Ectodermal cell (in vitro differentiated cells): ENCODE results near the gene CSH1.
"Not testable (repeated sequence)": the region's sequence is repeated elsewhere in the genome, so short reads cannot be mapped to it uniquely, and the experiment has no call there.

Experiments
- H3K27ac ChIP-seq: 2 replicates; pipeline ENCODE4 v1.7.0; 2013; ENCODE audit warnings: mild to moderate bottlenecking, low read depth, low read length; ENCODE audit not compliant: insufficient read depth, poor library complexity, severe bottlenecking
- H3K27me3 ChIP-seq: 2 replicates; pipeline ENCODE4 v1.7.0; 2013; ENCODE audit warnings: mild to moderate bottlenecking, low read length; ENCODE audit not compliant: insufficient read depth, control insufficient read depth, poor library complexity, severe bottlenecking
- H3K36me3 ChIP-seq: one replicate; pipeline ENCODE4 v1.7.0; 2013; ENCODE audit warnings: low read length; ENCODE audit not compliant: control insufficient read depth, insufficient read depth
- H3K4me1 ChIP-seq: one replicate; pipeline ENCODE4 v1.7.0; 2013; ENCODE audit warnings: low read length; ENCODE audit not compliant: control insufficient read depth, insufficient read depth
- H3K4me3 ChIP-seq: 2 replicates; pipeline ENCODE4 v1.7.0; 2013; ENCODE audit warnings: low read depth, low read length, control low read depth; ENCODE audit not compliant: insufficient read depth
- H3K9me3 ChIP-seq: 2 replicates; pipeline ENCODE4 v1.7.0; 2013; ENCODE audit warnings: mild to moderate bottlenecking, low read length, moderate library complexity; ENCODE audit not compliant: control insufficient read depth
- WGBS, 2 experiments: methylation state at CpG; one replicate each; pipeline ENCODE4 v1.1.7; 2013; ENCODE audit warnings: missing lambda C conversion rate in 2 of 2; 5-methylcytosine and 5-hydroxymethylcytosine counted together

Gene CSH1

DNA sequence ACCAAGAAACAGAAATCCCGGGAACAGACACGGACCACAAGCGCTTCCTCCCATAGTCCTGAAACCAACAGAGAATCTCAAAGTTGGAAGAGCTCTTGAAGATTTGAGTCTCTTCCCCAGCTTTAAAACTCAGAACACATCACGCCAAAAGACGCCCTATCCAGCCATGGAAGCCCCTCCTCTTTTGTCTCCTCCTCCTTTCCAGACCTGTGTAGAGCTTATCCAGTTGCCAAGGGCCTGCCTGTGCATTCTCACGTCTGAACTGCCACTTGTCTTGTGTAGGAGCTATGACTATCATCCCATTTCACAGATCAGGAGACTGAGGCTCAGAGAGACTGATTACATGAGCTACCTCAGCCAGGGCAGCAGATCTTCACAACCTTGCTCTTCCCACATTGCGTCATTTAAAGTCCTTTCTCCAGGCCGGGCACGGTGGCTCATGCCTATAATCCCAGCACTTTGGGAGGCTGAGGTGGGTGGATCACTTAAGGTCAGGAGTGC, 13.7 kb downstream of the CSH1 start:
- not testable (repeated sequence) for H3K4me1 ChIP-seq, H3K4me3 ChIP-seq, H3K36me3 ChIP-seq, H3K9me3 ChIP-seq, H3K27me3 ChIP-seq, H3K27ac ChIP-seq
- 88 to 90% methylated on average over 9 of the region's 9 CpGs for WGBS, 2 experiments

DNA sequence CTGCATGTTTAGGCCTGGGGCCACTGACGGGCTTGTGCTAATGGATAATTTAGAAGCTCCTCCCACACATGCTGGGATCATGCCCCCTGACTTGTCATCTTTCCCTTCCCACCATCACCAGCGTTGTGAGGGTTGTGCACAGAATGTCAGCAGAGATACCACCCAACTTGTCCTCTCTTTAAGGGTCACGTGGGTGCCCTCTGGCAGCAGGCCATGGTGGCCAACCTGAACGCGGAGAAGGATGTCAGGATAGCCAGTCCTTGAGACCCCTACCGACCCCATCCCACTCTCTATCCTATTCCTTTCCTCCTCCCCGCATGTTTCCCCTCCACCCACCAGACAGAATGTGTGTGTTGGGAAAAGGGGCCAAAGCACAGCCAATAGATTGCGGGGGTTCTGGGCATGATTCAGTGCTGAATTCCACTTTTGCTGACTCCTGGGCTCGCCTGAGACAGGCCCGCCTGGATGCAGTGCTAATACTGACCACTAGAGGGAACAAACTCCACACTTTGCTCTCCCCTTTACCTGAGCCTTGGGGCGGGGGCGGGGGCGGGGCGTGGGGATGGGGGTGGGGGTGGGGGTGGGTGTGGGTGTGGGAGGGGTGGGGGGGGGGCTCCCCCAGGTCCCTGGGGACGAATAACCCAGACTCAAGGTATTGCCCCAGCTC, 14.3 kb downstream of the CSH1 start, which contains the start of gene GH2:
GH2 (minus strand) TSS at position 10 of the 667 bp plus-strand sequence. CDS start 143 bp downstream, outside the sequence.
- H3K36me3 ChIP-seq = no peaks in the 10 kb centered on the region
- no peaks in the 10 kb centered on the region for H3K4me1 ChIP-seq
- no peak within 1 kb of the TSS for H3K27ac ChIP-seq
- 65 to 66% methylated on average over 10 to 11 of the region's 15 CpGs for WGBS, 2 experiments
- H3K4me3 ChIP-seq = no peak within 1 kb of the TSS
- H3K27me3 ChIP-seq = no peaks in the 10 kb centered on the region
- no peaks in the 10 kb centered on the region for H3K9me3 ChIP-seq

DNA sequence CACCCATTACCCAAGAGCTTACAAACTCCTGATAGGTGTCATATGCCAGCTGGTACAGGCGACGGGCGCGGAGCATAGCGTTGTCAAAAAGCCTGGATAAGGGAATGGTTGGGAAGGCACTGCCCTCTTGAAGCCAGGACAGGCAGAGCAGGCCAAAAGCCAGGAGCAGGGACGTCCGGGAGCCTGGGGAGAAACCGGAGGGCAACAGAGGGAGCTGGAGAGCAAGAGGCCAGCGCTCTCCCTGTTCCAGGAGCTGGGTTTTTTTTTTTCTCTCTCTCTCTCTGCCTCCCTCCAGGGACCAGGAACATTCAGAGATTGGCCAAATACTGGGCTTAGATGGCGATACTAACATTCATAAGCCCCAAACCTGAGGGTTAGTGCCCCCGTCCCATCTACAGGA, 15.0 kb downstream of the CSH1 start:
- H3K27me3 ChIP-seq, H3K36me3 ChIP-seq, H3K27ac ChIP-seq, H3K4me1 ChIP-seq, H3K4me3 ChIP-seq, H3K9me3 ChIP-seq: not testable (repeated sequence)
- WGBS, 2 experiments = 49 to 50% methylated on average over 11 of the region's 11 CpGs

DNA sequence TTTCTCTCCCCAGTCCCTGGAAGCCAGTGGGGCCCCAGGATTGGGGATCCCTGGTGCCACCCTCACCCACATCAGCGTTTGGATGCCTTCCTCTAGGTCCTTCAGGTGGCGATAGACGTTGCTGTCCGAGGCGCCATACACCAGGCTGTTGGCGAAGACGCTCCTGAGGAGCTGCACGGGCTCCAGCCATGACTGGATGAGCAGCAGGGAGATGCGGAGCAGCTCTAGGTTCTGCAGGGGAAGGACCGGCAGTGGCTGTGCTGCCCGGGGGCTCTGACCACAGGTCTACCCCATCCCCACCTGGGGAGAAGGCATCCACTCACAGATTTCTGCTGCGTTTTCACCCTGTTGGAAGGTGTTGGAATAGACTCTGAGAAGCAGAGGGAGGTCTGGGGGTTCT, 15.7 kb downstream of the CSH1 start:
- no peaks in the 10 kb centered on the region for H3K9me3 ChIP-seq
- H3K27me3 ChIP-seq = no peaks in the 10 kb centered on the region
- H3K27ac ChIP-seq = no peak overlapping the region
- H3K4me3 ChIP-seq = no peak overlapping the region
- H3K36me3 ChIP-seq = no peaks in the 10 kb centered on the region
- 90 to 93% methylated on average over 12 of the region's 12 CpGs for WGBS, 2 experiments
- H3K4me1 ChIP-seq = no peaks in the 10 kb centered on the region

DNA sequence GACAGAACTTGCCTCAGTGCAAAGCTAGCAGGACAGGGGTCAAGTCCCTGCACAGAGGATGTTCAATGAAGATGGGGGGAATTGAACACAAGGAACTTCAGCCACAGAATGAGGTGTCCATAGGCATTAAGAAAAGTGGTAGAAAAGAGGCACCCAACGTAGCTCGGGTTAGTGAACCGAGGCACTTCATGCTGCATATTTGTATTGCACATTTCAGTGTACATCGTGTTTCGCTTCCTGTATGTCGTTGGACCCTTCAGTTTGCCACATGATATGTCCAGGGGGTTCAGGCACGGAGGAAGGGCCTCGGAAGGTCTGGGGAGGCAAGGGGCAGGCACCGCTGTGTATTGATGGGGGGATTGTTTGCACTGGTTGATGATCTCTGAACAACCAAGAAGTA, 18.0 kb downstream of the CSH1 start:
- H3K27me3 ChIP-seq, H3K36me3 ChIP-seq, H3K4me1 ChIP-seq, H3K27ac ChIP-seq, H3K4me3 ChIP-seq, H3K9me3 ChIP-seq: not testable (repeated sequence)
- WGBS, 2 experiments = 93 to 95% methylated on average over 9 of the region's 9 CpGs

DNA sequence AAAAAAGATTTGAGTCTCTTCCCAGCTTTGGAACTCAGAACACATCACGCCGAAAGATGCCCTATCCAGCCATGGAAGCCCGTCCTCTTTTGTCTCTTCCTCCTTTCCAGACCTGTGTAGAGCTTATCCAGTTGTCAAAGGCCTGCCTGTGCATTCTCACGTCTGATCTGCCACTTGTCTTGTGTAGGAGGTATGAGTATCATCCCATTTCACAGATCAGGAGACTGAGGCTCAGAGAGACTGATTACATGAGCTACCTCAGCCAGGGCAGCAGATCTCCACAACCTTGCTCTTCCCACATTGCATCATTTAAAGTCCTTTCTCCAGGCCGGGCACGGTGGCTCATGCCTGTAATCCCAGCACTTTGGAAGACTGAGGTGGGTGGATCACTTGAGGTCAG, 21.7 kb downstream of the CSH1 start:
- not testable (repeated sequence) for H3K36me3 ChIP-seq, H3K27ac ChIP-seq, H3K9me3 ChIP-seq, H3K4me1 ChIP-seq, H3K27me3 ChIP-seq, H3K4me3 ChIP-seq
- WGBS, 2 experiments = 88 to 90% methylated on average over 6 of the region's 6 CpGs

DNA sequence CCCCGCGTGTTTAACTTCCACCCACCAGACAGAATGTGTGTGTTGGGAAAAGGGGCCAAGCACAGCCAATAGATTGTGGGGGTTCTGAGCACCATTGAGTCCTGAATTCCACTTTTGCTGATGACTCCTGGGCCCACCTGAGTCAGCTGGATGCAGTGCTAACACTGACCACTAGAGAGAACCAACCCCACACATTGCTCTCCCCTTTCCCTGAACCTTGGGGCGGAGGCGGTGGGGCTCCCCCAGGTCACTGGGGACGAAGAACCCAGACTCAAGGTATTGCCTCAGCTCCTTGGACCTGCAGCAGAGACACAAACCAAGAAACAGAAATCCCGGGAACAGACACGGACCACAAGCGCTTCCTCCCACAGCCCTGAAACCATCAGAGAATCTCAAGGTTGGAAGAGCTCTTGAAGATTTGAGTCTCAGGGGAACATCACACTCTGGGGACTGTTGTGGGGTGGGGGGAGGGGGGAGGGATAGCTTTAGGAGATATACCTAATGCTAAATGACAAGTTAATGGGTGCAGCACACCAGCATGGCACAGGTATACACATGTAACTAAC, 22.2 kb downstream of the CSH1 start:
- H3K4me3 ChIP-seq, H3K27me3 ChIP-seq, H3K4me1 ChIP-seq, H3K9me3 ChIP-seq, H3K36me3 ChIP-seq, H3K27ac ChIP-seq: not testable (repeated sequence)
- WGBS, 2 experiments = 81 to 83% methylated on average over 6 of the region's 8 CpGs

DNA sequence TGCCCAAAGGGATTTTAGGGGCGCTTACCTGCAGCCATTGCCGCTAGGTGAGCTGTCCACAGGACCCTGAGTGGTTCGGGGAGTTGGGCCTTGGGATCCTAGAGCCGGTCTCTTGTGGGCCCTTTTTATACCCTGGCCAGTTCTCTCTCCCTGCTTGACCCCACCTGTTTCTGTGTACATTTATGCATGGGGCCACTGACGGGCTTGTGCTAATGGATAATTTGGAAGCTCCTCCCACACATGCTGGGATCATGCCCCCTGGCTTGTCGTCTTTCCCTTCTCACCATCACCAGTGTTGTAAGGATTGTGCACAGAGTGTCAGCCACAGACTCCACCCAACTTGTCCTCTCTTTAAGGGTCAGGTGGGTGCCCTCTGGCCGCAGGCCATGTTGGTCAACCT, 22.8 kb downstream of the CSH1 start, which contains the start of gene CSH2:
CSH2 (minus strand) TSS at position 101 of the 400 bp plus-strand sequence; CDS start at position 38, 63 bp downstream.
- not testable (repeated sequence) for H3K4me1 ChIP-seq, H3K4me3 ChIP-seq, H3K36me3 ChIP-seq, H3K9me3 ChIP-seq, H3K27ac ChIP-seq, H3K27me3 ChIP-seq
- 89 to 96% methylated on average over 4 of the region's 7 CpGs for WGBS, 2 experiments

DNA sequence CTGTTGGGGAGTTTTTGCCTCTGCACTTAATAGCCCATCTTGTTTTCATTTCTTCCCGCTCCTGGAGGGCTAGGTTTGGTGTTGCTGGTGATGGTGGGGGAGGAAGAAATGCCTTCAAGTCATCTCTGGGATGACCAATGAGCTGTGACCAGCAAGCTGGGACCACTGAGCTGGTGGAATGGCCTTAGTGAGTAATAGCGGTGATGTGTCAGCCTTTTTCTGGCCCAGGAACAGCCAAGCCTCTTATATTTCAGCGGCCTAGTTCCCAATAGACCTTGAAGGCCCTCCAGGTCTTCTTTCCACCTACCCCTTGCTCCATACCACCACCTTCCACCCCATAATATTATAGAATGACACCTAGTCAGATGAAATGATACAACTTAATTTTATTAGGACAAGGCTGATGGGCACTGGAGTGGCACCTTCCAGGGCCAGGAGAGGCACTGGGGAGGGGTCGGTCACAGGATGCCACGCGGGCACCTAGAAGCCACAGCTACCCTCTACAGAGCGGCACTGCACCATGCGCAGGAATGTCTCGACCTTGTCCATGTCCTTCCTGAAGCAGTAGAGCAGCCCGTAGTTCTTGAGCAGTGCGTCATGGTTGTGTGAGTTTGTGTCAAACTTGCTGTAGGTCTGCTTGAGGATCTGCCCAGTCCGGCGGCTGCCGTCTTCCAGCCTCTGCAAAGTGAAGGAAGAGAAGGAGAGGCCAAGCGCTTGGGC, 24.6 kb downstream of the CSH1 start:
- not testable (repeated sequence) for H3K4me3 ChIP-seq, H3K27me3 ChIP-seq, H3K4me1 ChIP-seq, H3K36me3 ChIP-seq, H3K9me3 ChIP-seq, H3K27ac ChIP-seq
- WGBS, 2 experiments = 92 to 93% methylated on average over 10 to 13 of the region's 15 CpGs

DNA sequence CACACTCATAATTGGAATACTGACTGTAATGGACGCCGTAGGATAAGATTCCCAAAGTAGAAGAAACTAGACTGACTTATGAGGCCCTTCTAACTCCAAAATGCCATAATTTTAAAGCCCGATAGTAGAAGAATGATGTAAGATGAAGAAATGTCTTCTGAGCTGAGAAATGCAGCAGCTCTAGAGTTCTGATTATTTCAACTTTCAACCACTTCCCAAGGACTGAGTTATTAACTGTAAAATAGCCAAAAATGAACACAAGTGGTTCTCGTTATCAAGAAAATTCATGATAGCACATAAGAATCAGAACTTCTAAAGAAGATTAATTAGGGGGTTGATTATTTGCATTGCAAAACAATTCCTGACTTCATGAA, 26.1 kb downstream of the CSH1 start:
- H3K36me3 ChIP-seq, H3K27me3 ChIP-seq, H3K4me3 ChIP-seq, H3K9me3 ChIP-seq, H3K4me1 ChIP-seq, H3K27ac ChIP-seq: not testable (repeated sequence)
- WGBS, 2 experiments = 90 to 98% methylated on average over 2 to 4 of the region's 4 CpGs
